Ascending aorta (tissue), 2 donors: Measurements from ENCODE around the gene FHAD1. TPM values are rescaled to one million over a fixed set of nuclear protein-coding genes. Genes with fewer than 3 reads are reported as not detected.
"Not testable (repeated sequence)": the region's sequence is repeated elsewhere in the genome, so short reads cannot be mapped to it uniquely, and the experiment has no call there.

ENCODE experiments used
- DNase-seq, 2 donors: peaks; one replicate each; pipeline ENCODE4 v3.0.0-alpha.2; 2019; ENCODE audit warnings: low spot score in 2 of 2
- H3K27ac ChIP-seq, 2 donors: fragments of 200-600 bp; sonication (generic); one replicate each; pipeline ENCODE4 v1.5.1; 2016 to 2017; ENCODE audit warnings: mild to moderate bottlenecking in 1 of 2
- H3K27me3 ChIP-seq: fragments of 200-600 bp; sonication (generic); one replicate; pipeline ENCODE4 v1.5.1; 2017
- H3K36me3 ChIP-seq, 2 donors: fragments of 200-600 bp; sonication (generic); one replicate each; pipeline ENCODE4 v1.5.1; 2016
- H3K4me1 ChIP-seq, 2 donors: fragments of 200-600 bp; sonication (generic); one replicate each; pipeline ENCODE4 v1.5.1; 2016 to 2017; ENCODE audit warnings: mild to moderate bottlenecking in 1 of 2
- H3K4me3 ChIP-seq, 2 donors: fragments of 200-600 bp; sonication (generic); one replicate each; pipeline ENCODE4 v1.5.1; 2016 to 2017; ENCODE audit warnings: mild to moderate bottlenecking in 1 of 2
- H3K9me3 ChIP-seq, 2 donors: fragments of 200-600 bp; sonication (generic); one replicate each; pipeline ENCODE4 v1.5.1; 2016
- CTCF ChIP-seq, 3 experiments: fragments of 200-600 bp in 2 of 3; fragments of 450-650 bp in 1 of 3; sonication (generic) in 2 of 3; IDR thresholded peaks; one replicate each; pipeline ENCODE4 v1.5.1; 2016 to 2019; ENCODE audit warnings: antibody characterized with exemption in 3 of 3, mild to moderate bottlenecking in 1 of 3, moderate library complexity in 1 of 3
- intact Hi-C: fragments of 100-400 bp; cut with DNase I; formaldehyde crosslinking; loops from one replicate; pipeline ENCODE4 v1.15.1; 2023
- total RNA-seq: library from RNA; depleted of rRNA; stranded (reverse); fragments of >200 nt; gene quantifications from one replicate; pipeline ENCODE4 v1.1.0, GENCODE V29; 2016

FHAD1 gene
- total RNA-seq, 1 donor from 2014 or later: not detected

GRCh38 chr1:15304708-15305467, 57.9 kb downstream of the FHAD1 start:
- Histone ChIP-seq H3K36me3 (no peaks in the 10 kb centered on the region), H3K27ac (no peak overlapping the region), H3K4me3 (no peak overlapping the region), H3K27me3 (no peaks in the 10 kb centered on the region), H3K9me3 (no peaks in the 10 kb centered on the region), H3K4me1 (no peaks in the 10 kb centered on the region)
- TF ChIP-seq CTCF (IDR thresholded peaks at IDR 0.05): peak; percentile 64 to 72 (median 71)
- intact Hi-C loops: loop anchor here (1.0 kb wide), 1 partner anchor 177 kb away; no protein-coding TSS in a partner anchor
- no peak for DNase-seq

- Histone ChIP-seq H3K27me3 (no peaks in the 10 kb centered on the region), H3K27ac (no peak overlapping the region), H3K4me1 (no peaks in the 10 kb centered on the region), H3K36me3 (no peaks in the 10 kb centered on the region), H3K4me3 (no peak overlapping the region), H3K9me3 (no peaks in the 10 kb centered on the region)
- intact Hi-C loops: no loop called here
- no peak for TF ChIP-seq CTCF (IDR thresholded peaks at IDR 0.05)
- no peak for DNase-seq
Measured at GRCh38 chr1:15305468-15305770, 58.4 kb downstream of the FHAD1 start.

GRCh38 chr1:15306352-15306751, 59.3 kb downstream of the FHAD1 start:
- DNase-seq, H3K4me3 ChIP-seq, intact Hi-C loops, H3K27ac ChIP-seq, H3K36me3 ChIP-seq, H3K4me1 ChIP-seq, H3K9me3 ChIP-seq, H3K27me3 ChIP-seq: not testable (repeated sequence)

GRCh38 chr1:15308135-15308534, 61.1 kb downstream of the FHAD1 start:
- intact Hi-C loops: no loop called here
- no peaks in the 10 kb centered on the region for H3K27me3 ChIP-seq

GRCh38 chr1:15308621-15309027, 61.6 kb downstream of the FHAD1 start:
- Histone ChIP-seq H3K27me3 (no peaks in the 10 kb centered on the region), H3K36me3 (no peaks in the 10 kb centered on the region), H3K27ac (no peak overlapping the region), H3K4me1 (no peaks in the 10 kb centered on the region), H3K9me3 (peaks cover 0 to 4% of the 10 kb centered on the region in 2 donors), H3K4me3 (no peak overlapping the region)
- intact Hi-C loops: no loop called here
- TF ChIP-seq CTCF (IDR thresholded peaks at IDR 0.05): no peak
- DNase-seq: no peak

More at GRCh38 chr1:15308135-15308534, 61.1 kb downstream of the FHAD1 start:
- H3K4me3 ChIP-seq: no peak overlapping the region
- no peak overlapping the region for H3K27ac ChIP-seq
- no peaks in the 10 kb centered on the region for H3K4me1 ChIP-seq
- H3K9me3 ChIP-seq: peaks cover 0 to 4% of the 10 kb centered on the region in 2 donors
- TF ChIP-seq CTCF (IDR thresholded peaks at IDR 0.05): no peak
- H3K36me3 ChIP-seq: no peaks in the 10 kb centered on the region
- no peak for DNase-seq

GRCh38 chr1:15309687-15310086, 62.7 kb downstream of the FHAD1 start:
- Histone ChIP-seq H3K4me1 (no peaks in the 10 kb centered on the region), H3K27me3 (no peaks in the 10 kb centered on the region), H3K27ac (no peak overlapping the region), H3K36me3 (no peaks in the 10 kb centered on the region), H3K4me3 (no peak overlapping the region), H3K9me3 (peaks cover 0 to 4% of the 10 kb centered on the region in 2 donors)
- TF ChIP-seq CTCF (IDR thresholded peaks at IDR 0.05): no peak
- DNase-seq: no peak
- intact Hi-C loops: no loop called here
